Caco-2 (cell line): ENCODE measurements around the gene AREL1. TPM values are rescaled to one million over a fixed set of nuclear protein-coding genes. Genes with fewer than 3 reads are reported as not detected.

Source experiments
- BruUV-seq: library from RNA; stranded (reverse); fragments of 400-500 nt; replicated peaks from 2 replicates; lab custom pipeline; 2021; lab: Mats Ljungman, UMichigan
- CTCF ChIA-PET: fragments of 300-600 bp; sonication (Branson Sonifier 250); formaldehyde crosslinking; loops from one replicate; lab custom pipeline; 2022; ENCODE audit warnings: antibody characterized with exemption; lab: Charles Lee
- POLR2A ChIA-PET: fragments of 300-600 bp; sonication (Branson Sonifier 250); formaldehyde crosslinking; loops from one replicate; lab custom pipeline; 2022; ENCODE audit warnings: antibody characterized with exemption; lab: Charles Lee
- DNase-seq, 2 experiments: peaks; one replicate each; pipeline versions ENCODE4 v3.0.0 to v3.0.0-alpha.2; 2020 to 2022
- H3K27me3 ChIP-seq: replicated peaks from 2 replicates; pipeline ENCODE4 v1.6.0; 2011; ENCODE audit warnings: low read length; ENCODE audit not compliant: control insufficient read depth, insufficient read depth
- H3K36me3 ChIP-seq: 2 replicates; pipeline ENCODE4 v1.5.1; 2011; ENCODE audit warnings: low read length; ENCODE audit not compliant: control insufficient read depth, insufficient read depth
- H3K4me1 ChIP-seq: fragments of 250-450 bp; sonication (Bioruptor Pico); 2 replicates; pipeline ENCODE4 v1.5.1; 2020; ENCODE audit warnings: mild to moderate bottlenecking
- H3K4me3 ChIP-seq: 2 replicates; pipeline ENCODE4 v1.5.1; 2011; ENCODE audit warnings: low read depth, mild to moderate bottlenecking, control low read depth, low read length
- H3K9me3 ChIP-seq: fragments of 250-450 bp; sonication (Bioruptor Pico); 2 replicates; pipeline ENCODE4 v1.5.1; 2020; ENCODE audit warnings: mild to moderate bottlenecking, moderate library complexity
- H3K27ac Mint-ChIP-seq: one replicate; pipeline ENCODE4 v1.8.0; 2022; ENCODE audit warnings: mixed read lengths; ENCODE audit not compliant: unreplicated experiment
- H3K27me3 Mint-ChIP-seq: one replicate; pipeline ENCODE4 v1.8.0; 2022; ENCODE audit warnings: mixed read lengths; ENCODE audit not compliant: insufficient read depth, unreplicated experiment
- H3K36me3 Mint-ChIP-seq: one replicate; pipeline ENCODE4 v1.8.0; 2022; ENCODE audit warnings: mild to moderate bottlenecking, mixed read lengths; ENCODE audit not compliant: insufficient read depth, unreplicated experiment
- H3K4me1 Mint-ChIP-seq: one replicate; pipeline ENCODE4 v1.8.0; 2022; ENCODE audit warnings: low read depth, mixed read lengths; ENCODE audit not compliant: unreplicated experiment
- H3K4me3 Mint-ChIP-seq: one replicate; pipeline ENCODE4 v1.8.0; 2022; ENCODE audit warnings: mild to moderate bottlenecking, moderate library complexity, mixed read lengths; ENCODE audit not compliant: unreplicated experiment
- H3K9me3 Mint-ChIP-seq: one replicate; pipeline ENCODE4 v1.8.0; 2022; ENCODE audit warnings: mixed read lengths; ENCODE audit not compliant: unreplicated experiment
- intact Hi-C: fragments of 100-400 bp; cut with micrococcal nuclease; formaldehyde crosslinking; loops from one replicate; pipeline ENCODE4 v1.10.0; 2022; ENCODE audit not compliant: unreplicated experiment
- total RNA-seq: library from RNA; stranded (reverse); gene quantifications from 2 replicates; pipeline ENCODE4 v1.2.3, GENCODE V29; 2022
- TF ChIP-seq, protein P1 (sequence below), 2 experiments: fragments of 200-600 bp in 1 of 2; IDR thresholded peaks; 1 replicate in 1 of 2; 2 replicates in 1 of 2; pipeline versions ENCODE4 v1.5.1 to v1.8.0; 2011 to 2022; ENCODE audit warnings: antibody characterized with exemption in 1 of 2, control low read depth in 1 of 2, inconsistent platforms in 1 of 2, low read depth in 1 of 2, low read length in 1 of 2, mild to moderate bottlenecking in 1 of 2, moderate library complexity in 1 of 2; ENCODE audit not compliant: insufficient read depth in 1 of 2, severe bottlenecking in 1 of 2, unreplicated experiment in 1 of 2

The AREL1 gene
- total RNA-seq, 1 experiment from 2014 or later = 38.0 TPM

DNA sequence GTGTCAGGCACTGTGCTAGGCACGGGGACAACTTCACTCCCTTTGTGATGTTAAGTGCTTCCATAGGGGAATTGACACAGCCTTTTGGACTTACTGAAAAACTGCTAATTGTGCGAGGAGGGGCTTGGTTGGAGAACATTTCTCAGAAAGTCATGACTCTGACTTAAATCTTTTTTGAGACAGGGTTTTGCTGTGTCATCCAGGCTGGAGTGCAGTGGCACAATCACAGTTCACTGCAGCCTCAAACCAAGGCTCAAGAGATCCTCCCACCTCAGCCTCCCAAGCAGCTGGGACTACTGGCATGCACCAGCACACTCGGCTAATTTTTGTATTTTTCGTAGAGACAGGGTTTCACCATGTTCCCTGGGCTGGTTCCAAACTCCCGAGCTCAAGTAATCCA lies 90.6 kb downstream of the AREL1 start:
- TF ChIP-seq, protein P1, sequence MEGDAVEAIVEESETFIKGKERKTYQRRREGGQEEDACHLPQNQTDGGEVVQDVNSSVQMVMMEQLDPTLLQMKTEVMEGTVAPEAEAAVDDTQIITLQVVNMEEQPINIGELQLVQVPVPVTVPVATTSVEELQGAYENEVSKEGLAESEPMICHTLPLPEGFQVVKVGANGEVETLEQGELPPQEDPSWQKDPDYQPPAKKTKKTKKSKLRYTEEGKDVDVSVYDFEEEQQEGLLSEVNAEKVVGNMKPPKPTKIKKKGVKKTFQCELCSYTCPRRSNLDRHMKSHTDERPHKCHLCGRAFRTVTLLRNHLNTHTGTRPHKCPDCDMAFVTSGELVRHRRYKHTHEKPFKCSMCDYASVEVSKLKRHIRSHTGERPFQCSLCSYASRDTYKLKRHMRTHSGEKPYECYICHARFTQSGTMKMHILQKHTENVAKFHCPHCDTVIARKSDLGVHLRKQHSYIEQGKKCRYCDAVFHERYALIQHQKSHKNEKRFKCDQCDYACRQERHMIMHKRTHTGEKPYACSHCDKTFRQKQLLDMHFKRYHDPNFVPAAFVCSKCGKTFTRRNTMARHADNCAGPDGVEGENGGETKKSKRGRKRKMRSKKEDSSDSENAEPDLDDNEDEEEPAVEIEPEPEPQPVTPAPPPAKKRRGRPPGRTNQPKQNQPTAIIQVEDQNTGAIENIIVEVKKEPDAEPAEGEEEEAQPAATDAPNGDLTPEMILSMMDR (IDR thresholded peaks at IDR 0.05; ENCODE audit: insufficient read depth in 1 of 2, low read depth in 1 of 2, low read length in 1 of 2, severe bottlenecking in 1 of 2, unreplicated experiment in 1 of 2) = no peak
- no peaks in the 10 kb centered on the region for H3K9me3 ChIP-seq
- H3K4me1 ChIP-seq = peaks cover 33% of the 10 kb centered on the region
- Mint-ChIP-seq H3K9me3 (no peaks in the 10 kb centered on the region), H3K36me3 (peaks cover 5% of the 10 kb centered on the region), H3K4me1 (peaks cover 16% of the 10 kb centered on the region), H3K4me3 (no peak overlapping the region), H3K27ac (no peak overlapping the region), H3K27me3 (no peaks in the 10 kb centered on the region)
- POLR2A ChIA-PET = no interaction called here
- H3K36me3 ChIP-seq = no peaks in the 10 kb centered on the region
- BruUV-seq = no TSS peak
- DNase-seq = no peak
- intact Hi-C loops = no loop called here
- CTCF ChIA-PET = interaction anchor here (1.4 kb wide), 1 partner anchor 10 kb away, joined by 4 read pairs; the partner anchor contains the start of gene LTBP2
- no peaks in the 10 kb centered on the region for H3K27me3 ChIP-seq
- no peak overlapping the region for H3K4me3 ChIP-seq

GRCh38 chr14:74621556-74621955 lies 91.3 kb downstream of the AREL1 start:
- no peaks in the 10 kb centered on the region for H3K36me3 ChIP-seq
- H3K4me1 ChIP-seq = peaks cover 33% of the 10 kb centered on the region
- POLR2A ChIA-PET = no interaction called here
- no peaks in the 10 kb centered on the region for H3K9me3 Mint-ChIP-seq
- BruUV-seq = no TSS peak
- H3K27me3 ChIP-seq = no peaks in the 10 kb centered on the region
- TF ChIP-seq, protein P1 (IDR thresholded peaks at IDR 0.05; ENCODE audit: insufficient read depth in 1 of 2, low read depth in 1 of 2, low read length in 1 of 2, severe bottlenecking in 1 of 2, unreplicated experiment in 1 of 2) = no peak
- H3K4me1 Mint-ChIP-seq = peaks cover 16% of the 10 kb centered on the region
- no peaks in the 10 kb centered on the region for H3K9me3 ChIP-seq
- no peak for DNase-seq
- peaks cover 5% of the 10 kb centered on the region for H3K36me3 Mint-ChIP-seq
- no peak overlapping the region for H3K4me3 ChIP-seq
- no peak overlapping the region for H3K4me3 Mint-ChIP-seq
- no peaks in the 10 kb centered on the region for H3K27me3 Mint-ChIP-seq
- intact Hi-C loops = no loop called here
- H3K27ac Mint-ChIP-seq = no peak overlapping the region
- CTCF ChIA-PET = no interaction called here

GRCh38 chr14:74620923-74621322 lies 92.0 kb downstream of the AREL1 start:
- H3K9me3 Mint-ChIP-seq = no peaks in the 10 kb centered on the region
- Histone ChIP-seq H3K4me1 (peaks cover 33% of the 10 kb centered on the region), H3K4me3 (no peak overlapping the region), H3K9me3 (no peaks in the 10 kb centered on the region), H3K27me3 (no peaks in the 10 kb centered on the region), H3K36me3 (no peaks in the 10 kb centered on the region)
- no TSS peak for BruUV-seq
- intact Hi-C loops = no loop called here
- CTCF ChIA-PET = interaction anchor here (1.0 to 4.6 kb wide), 2 partner anchors 9 to 12 kb away, joined by 5 to 23 read pairs; partner anchors contain the start of gene LTBP2
- TF ChIP-seq, protein P1 (IDR thresholded peaks at IDR 0.05; ENCODE audit: insufficient read depth in 1 of 2, low read depth in 1 of 2, low read length in 1 of 2, severe bottlenecking in 1 of 2, unreplicated experiment in 1 of 2) = no peak
- no peak for DNase-seq
- H3K27me3 Mint-ChIP-seq = peaks cover 1% of the 10 kb centered on the region
- no peak overlapping the region for H3K4me3 Mint-ChIP-seq
- peaks cover 5% of the 10 kb centered on the region for H3K36me3 Mint-ChIP-seq
- peaks cover 16% of the 10 kb centered on the region for H3K4me1 Mint-ChIP-seq
- POLR2A ChIA-PET = no interaction called here
- no peak overlapping the region for H3K27ac Mint-ChIP-seq
